Stimulated activated CD4-positive, alpha-beta T cell treated with anti-CD3 and anti-CD28 coated beads, Interleukin-2, amount 100 ng/mL, for 48 hours (primary cell): ENCODE data around the gene MFAP1.
"Not testable (repeated sequence)": the region's sequence is repeated elsewhere in the genome, so short reads cannot be mapped to it uniquely, and the experiment has no call there.

ENCODE experiments used
- DNase-seq, 2 donors: peaks; one replicate each; pipeline ENCODE4 v3.0.0-alpha.2; 2020

The MFAP1 gene

GRCh38 chr15:43815064-43815463, 9.4 kb downstream of the MFAP1 start:
- DNase-seq: not testable (repeated sequence)

DNA sequence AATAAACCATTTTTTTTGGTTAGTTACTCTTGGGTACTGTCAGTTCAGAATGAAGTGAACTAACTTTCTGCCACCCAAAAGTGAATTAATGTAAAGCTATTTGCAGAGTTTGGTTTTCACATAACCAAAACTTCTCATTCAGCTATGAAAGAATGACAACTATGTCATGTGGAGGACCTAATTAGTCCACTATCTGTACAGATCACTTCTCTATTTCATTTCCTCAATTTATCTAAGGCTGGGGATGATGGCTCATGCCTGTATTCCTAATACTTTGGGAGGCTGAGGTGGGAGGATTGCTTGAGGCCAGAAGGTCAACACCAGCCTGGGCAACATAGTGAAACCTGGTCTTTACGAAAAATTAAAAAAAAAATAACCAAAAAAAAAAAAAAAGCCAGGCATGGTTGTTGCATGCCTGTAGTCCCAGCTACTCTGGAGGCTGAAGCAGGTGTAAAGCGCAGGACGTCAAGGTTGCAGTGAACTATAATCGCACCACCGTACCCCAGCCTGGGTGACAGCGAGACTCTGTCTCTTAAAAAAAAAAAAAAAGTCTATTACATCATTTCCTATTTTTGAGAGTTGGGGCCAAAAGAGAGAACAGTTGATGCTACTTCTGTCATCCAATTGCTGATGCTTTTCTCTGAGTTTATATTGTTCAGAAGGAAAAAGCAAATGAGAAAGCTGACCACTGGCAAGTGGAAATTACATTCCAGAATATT, 15.4 kb downstream of the MFAP1 start:
- no peak for DNase-seq

- no peak for DNase-seq
These were observed 16.0 kb downstream of the MFAP1 start for GRCh38 chr15:43808435-43808950.

DNA sequence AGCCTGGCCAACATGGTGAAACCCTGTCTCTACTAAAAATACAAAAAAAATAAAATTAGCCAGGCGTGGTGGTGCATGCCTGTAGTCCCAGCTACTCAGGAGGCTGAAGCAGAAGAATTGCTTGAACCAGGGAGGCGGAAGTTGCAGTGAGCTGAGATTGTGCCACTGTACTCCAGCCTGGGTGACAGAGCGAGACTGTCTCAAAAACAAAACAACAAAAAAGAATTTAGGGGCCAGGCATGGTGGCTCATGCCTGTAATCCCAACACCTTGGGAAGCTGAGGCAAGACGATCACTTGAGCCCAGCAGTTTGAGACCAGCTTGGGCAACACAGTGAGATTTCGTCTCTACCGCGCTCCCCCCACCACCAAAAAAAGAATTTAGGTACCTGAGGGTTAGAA, 21.8 kb downstream of the MFAP1 start:
- not testable (repeated sequence) for DNase-seq

GRCh38 chr15:43800286-43801141, 24.0 kb downstream of the MFAP1 start, which contains the start of gene HYPK:
TSS of gene HYPK (plus strand) at chr15:43800599. CDS start at chr15:43800623, 24 bp downstream.
- DNase-seq: peak; percentile 86 to 87

GRCh38 chr15:43799945-43800285, 24.6 kb downstream of the MFAP1 start, which contains the start of gene SERINC4:
TSS of gene SERINC4 (minus strand) at chr15:43800220. CDS start at chr15:43799986, 234 bp downstream.
- DNase-seq: no peak

- no peak for DNase-seq
These were observed 25.1 kb downstream of the MFAP1 start for GRCh38 chr15:43799209-43799944.

DNA sequence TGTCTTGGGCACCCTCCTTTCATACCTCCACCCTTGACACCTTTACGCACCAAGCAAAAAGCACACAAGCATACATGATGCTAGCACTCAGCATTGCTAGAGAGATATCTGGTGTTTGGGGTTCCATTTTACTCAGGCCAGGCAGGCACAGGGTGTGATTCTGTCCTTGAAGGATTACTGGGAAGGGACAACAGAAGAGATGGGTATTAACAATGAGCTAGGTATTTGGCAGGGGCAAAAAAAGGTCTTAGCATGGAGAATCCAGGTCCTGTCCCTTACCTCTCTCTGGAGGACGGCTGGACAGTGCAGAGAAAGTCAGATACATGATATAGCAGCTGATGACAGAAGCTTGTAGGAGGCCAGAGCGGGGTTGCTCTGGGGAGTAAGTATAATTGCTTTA, 27.9 kb downstream of the MFAP1 start:
- DNase-seq: no peak

DNA sequence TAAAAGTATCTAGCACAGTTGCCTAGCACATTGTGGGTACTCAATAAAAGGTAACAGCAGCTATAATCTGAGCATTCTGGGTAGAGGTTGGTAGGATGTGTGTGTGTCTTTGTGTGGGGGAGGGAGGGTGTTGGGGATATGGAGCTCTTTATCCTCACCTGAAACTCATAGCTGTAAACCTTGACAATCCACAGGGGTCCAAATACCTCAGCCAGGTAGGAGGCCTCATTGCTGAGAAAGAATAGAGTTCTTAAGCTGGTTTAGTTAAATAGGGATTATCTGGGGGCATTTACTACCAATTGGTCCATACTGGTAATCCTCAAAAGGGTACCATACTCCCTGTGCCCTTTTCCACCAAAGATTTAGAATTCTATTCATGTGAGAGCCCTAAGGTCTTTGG, 28.5 kb downstream of the MFAP1 start:
- DNase-seq: no peak

GRCh38 chr15:43795197-43795596, 29.3 kb downstream of the MFAP1 start:
- DNase-seq: no peak

DNA sequence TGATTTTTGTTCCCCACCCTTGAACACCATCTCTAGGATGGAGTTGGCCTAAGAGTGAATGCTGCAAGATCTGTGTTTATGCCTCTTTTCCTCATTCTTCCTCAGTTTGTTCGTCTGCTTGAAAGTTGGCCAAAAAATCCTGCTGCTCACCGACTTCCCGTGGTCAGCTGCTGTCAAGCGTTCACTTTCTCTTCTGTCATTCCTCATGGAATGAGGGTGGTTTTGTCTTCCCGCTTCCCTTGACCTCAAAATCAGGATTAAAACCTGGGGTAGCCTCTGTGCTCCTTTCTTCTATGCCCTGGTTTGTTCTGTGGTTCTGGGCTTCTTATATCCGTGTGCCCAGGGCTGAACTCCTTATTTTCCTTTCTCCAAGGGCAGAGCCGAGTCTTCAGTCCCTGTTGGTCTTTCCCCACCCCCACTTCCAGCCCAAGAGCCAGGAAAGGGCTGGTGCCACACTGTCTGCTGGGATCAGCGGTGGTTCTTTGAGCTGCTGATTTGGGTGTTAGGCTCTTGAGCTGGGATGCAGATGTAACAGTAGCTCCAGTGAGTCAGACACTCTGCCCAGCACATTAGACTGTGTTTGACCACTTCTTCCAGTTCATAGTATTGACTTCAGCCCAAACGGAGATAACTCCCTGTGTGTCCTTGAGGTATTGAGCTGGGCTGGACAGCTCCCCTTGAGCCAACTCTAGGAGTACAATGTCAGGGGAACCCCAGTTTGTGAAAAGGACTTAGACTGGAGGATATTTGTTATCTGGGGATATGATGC, 30.0 kb downstream of the MFAP1 start:
- no peak for DNase-seq

DNA sequence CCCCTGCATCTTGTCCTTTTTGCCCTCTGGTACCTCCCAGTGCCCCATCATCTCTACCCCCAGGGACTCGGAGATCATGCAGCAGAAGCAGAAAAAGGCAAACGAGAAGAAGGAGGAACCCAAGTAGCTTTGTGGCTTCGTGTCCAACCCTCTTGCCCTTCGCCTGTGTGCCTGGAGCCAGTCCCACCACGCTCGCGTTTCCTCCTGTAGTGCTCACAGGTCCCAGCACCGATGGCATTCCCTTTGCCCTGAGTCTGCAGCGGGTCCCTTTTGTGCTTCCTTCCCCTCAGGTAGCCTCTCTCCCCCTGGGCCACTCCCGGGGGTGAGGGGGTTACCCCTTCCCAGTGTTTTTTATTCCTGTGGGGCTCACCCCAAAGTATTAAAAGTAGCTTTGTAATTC, 30.8 kb downstream of the MFAP1 start:
- no peak for DNase-seq

- peak in 1 of 2 donors; percentile 19 for DNase-seq
These were observed 31.6 kb downstream of the MFAP1 start for GRCh38 chr15:43792761-43793476.

- DNase-seq: peak; percentile 99 to 100
These were observed 32.3 kb downstream of the MFAP1 start, which contains the start of gene SERF2 for GRCh38 chr15:43791993-43792760. TSS of gene SERF2 (plus strand) at chr15:43792320. CDS start at chr15:43792377, 57 bp downstream.

DNA sequence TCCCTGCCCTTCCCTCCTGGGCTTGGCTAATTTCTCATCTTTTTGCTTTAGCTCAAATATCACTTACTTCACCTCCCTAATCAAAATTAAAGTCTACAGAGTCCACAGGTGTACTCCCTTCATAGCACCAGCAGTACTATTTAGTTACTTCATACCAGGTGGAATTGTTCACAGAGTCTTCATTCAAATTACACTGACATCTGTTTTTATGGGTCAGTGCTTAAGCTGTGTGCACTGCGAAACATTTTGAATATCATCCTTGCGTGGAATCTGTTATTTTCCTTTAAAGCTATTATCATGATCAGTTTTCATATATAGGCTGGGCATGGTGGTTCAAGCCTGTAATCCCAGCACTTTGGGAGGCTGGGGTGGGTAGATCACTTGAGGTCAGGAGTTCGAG, 35.1 kb downstream of the MFAP1 start:
- DNase-seq: no peak

- no peak for DNase-seq
These were observed 45.5 kb downstream of the MFAP1 start for GRCh38 chr15:43779016-43779415.

- DNase-seq: peak; percentile 80 to 84
These were observed 47.1 kb downstream of the MFAP1 start for GRCh38 chr15:43777267-43777914.

DNA sequence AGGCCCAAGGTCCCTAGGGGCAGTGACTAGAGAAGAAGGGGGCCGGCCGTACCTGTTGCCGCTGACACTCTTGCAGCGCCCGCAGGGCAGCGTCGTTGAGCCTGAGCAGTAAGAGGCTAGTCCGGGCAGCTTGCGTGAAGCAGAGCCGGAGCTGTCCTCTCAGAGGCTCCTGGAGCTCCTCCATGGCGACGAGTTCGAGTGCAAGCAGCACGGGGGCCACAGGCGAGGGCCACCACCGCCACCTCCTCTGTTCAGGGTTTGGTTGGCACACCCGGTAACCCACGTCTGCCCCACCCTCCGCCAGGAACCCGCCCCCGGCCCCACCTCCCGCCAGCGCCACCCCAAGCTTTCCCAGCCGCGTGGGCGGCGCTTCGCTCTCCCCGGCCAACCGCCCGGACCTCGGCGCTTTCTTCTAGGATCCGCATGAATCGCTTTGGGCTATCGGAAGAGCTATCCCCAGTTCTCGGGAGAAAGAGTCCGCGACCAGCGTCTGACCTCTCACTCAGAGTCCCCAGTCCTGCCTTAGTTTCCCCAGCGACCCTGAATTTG, 47.7 kb downstream of the MFAP1 start, which contains the start of gene ELL3:
Gene ELL3, minus strand, starts transcription at position 249 of the 549 bp plus-strand sequence. Its CDS starts 65 bp downstream, at position 184.
- peak; percentile 69 to 73 for DNase-seq

DNA sequence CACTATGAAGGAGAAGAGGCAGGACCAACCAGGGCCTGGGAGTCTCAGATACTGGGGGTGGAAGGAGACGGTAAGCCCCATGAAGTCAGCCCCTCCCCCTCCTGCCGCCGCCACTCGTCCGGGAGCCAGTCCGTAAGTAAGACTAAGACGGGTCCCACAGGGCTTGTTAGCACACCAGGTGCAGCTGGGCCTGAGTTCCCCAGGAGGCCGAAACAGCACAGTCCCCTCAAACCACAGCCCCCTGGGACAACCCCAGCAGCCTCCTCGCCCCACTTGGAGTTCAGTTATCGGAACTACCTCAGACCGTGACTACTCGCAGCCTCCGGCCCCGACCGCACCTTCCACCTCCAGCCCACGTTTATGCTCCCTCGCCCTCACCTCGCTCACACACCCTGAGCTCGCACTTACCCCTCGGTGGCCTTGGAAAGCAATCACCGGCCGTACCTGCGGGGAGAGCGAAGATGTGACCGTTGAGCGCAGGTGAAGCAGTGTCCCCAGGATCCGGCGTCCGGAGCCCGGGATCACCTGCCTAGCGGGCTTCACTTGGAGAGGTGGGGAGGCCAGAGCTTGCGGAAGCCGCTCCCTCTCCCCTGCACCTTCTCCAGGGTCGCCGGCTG, 48.3 kb downstream of the MFAP1 start:
- DNase-seq: peak in 1 of 2 donors; percentile 13
